Measurements from ENCODE around the gene MDP1. TPM values are rescaled to one million over a fixed set of nuclear protein-coding genes. Genes with fewer than 3 reads are reported as not detected.
A peak's percentile ranks its signal among the peaks of the same experiment; 100 is the strongest.

The MDP1 gene
- total and polyA plus RNA-seq, 2 of the 8 experiments (the other 6 are each of a cell fraction or from before 2014, with no cell fraction given): 17.7 to 32.2 TPM

DNA sequence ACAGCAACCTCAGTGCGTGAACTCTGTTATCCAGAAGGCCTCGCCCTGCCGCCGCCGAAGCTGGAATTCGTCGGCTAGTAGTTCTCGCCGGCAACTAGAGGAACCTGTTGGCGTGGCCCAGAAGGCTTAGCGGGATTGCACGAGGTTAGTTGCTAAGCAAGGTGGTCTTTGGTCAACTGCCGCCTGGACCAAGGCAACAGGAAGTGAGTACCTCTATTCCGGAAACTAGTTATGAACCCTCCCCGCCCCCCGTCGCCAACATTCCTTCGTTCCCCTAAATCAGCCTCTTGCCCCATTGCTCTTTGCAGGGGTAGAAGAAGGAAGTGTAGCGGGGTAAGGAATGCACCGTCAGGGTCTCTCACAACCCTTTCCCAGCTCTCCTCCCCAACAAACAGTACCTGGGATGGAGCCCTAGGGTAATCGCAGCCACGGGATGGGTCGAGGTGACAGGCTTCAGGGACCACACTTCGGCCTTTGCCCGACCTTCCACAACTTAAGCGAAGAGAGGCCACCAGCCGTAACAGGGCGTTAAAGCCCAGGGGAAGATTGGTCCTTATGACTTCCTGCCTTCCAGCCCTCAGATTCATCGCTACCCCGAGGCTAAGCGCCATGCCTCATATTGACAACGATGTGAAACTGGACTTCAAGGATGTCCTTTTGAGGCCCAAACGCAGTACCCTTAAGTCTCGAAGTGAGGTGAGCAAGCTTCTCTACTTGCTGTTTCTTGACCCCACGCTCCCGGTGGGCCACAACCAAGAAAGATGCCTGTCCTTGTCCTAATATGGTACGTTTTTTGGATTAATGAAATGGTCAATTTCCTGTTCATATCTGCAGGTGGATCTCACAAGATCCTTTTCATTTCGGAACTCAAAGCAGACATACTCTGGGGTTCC, 17.0 kb upstream of the MDP1 start, which contains the start of gene GMPR2 (continued):
- TF ChIP-seq ATF3 (IDR thresholded peaks at IDR 0.05; ENCODE audit: insufficient read depth, low read depth, low read length) (no peak), ASH2L (IDR thresholded peaks at IDR 0.05; ENCODE audit: low read length) (peak; percentile 71), RFX5 (IDR thresholded peaks at IDR 0.05; ENCODE audit: borderline replicate concordance, low read depth, low read length) (peak; percentile 44; the same call in 1 of the 2 replicates), TCF12 (IDR thresholded peaks at IDR 0.05; ENCODE audit: low read depth, low read length) (no peak), CREB1 (IDR thresholded peaks at IDR 0.05) (0 out of 2 replicates have a peak, but pooled peaks have one; percentile 2), EZH2 (IDR thresholded peaks at IDR 0.05; ENCODE audit: low read depth, low read length, severe bottlenecking) (no peak), TBP (IDR thresholded peaks at IDR 0.05; ENCODE audit: low read depth, low read length) (peak; percentile 59), BCL11A (IDR thresholded peaks at IDR 0.05; ENCODE audit: low read depth in 2 of 2, low read length in 2 of 2) (no peak), SP4 (IDR thresholded peaks at IDR 0.05; ENCODE audit: low read length) (peak; percentile 9; the same call in 1 of the 2 replicates), HDAC2 (IDR thresholded peaks at IDR 0.05; ENCODE audit: borderline replicate concordance in 1 of 2, low read depth in 2 of 2, low read length in 2 of 2) (peak in 1 of 2 experiments; percentile 74; a peak in 1 of 4 replicates), CBX8 (IDR thresholded peaks at IDR 0.05; ENCODE audit: borderline replicate concordance, low read depth, low read length) (no peak), CHD1 (IDR thresholded peaks at IDR 0.05; ENCODE audit: low read depth, low read length) (no peak), MAFK (IDR thresholded peaks at IDR 0.05; ENCODE audit: low read depth, low read length) (no peak), KDM5A (IDR thresholded peaks at IDR 0.05; ENCODE audit: low read length) (0 out of 2 replicates have a peak, but pooled peaks have one; percentile 43), SRF (IDR thresholded peaks at IDR 0.05; ENCODE audit: low read depth, low read length) (no peak), RBBP5 (IDR thresholded peaks at IDR 0.05; ENCODE audit: borderline replicate concordance, low read depth, low read length) (peak; percentile 53; the same call in 1 of the 2 replicates), POLR2A (IDR thresholded peaks at IDR 0.05; ENCODE audit: control extremely low read depth in 1 of 2, low read depth in 2 of 2, low read length in 2 of 2) (peak; percentile 25 to 33; a peak in 1 of 3 replicates), GTF2F1 (IDR thresholded peaks at IDR 0.05; ENCODE audit: borderline replicate concordance, low read depth, low read length) (no peak), POU5F1 (IDR thresholded peaks at IDR 0.05; ENCODE audit: low read depth, low read length) (no peak), NANOG (IDR thresholded peaks at IDR 0.05; ENCODE audit: insufficient read depth, low read depth, low read length, poor library complexity, severe bottlenecking) (no peak)
- TF ChIP-seq, protein P1, sequence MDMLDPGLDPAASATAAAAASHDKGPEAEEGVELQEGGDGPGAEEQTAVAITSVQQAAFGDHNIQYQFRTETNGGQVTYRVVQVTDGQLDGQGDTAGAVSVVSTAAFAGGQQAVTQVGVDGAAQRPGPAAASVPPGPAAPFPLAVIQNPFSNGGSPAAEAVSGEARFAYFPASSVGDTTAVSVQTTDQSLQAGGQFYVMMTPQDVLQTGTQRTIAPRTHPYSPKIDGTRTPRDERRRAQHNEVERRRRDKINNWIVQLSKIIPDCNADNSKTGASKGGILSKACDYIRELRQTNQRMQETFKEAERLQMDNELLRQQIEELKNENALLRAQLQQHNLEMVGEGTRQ (IDR thresholded peaks at IDR 0.05; ENCODE audit: low read length): peak; percentile 20; the same call in 1 of the 2 replicates
- TF ChIP-seq, protein P2, sequence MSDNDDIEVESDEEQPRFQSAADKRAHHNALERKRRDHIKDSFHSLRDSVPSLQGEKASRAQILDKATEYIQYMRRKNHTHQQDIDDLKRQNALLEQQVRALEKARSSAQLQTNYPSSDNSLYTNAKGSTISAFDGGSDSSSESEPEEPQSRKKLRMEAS (IDR thresholded peaks at IDR 0.05): peak; percentile 81

Data from H1 (cell line).